HG03097 (cell line): ENCODE results near the gene PSMD6.

ENCODE experiments used
- ATAC-seq: cut with Tn5 transposase; IDR thresholded peaks from one replicate; pipeline ENCODE4 v1.9.1; 2021; ENCODE audit not compliant: unreplicated experiment, low FRiP score

PSMD6 gene

GRCh38 chr3:64023187-64023860 lies at the start of gene PSMD6:
Gene PSMD6 (minus strand): TSS chr3:64023494. CDS start chr3:64023419, 75 bp downstream.
- peak; percentile 98 for ATAC-seq

- ATAC-seq, result no peak
These were observed 48.8 kb upstream of the PSMD6 start for GRCh38 chr3:64072126-64072525.

- ATAC-seq, result no peak
These were observed 47.4 kb upstream of the PSMD6 start for GRCh38 chr3:64070704-64071103.

GRCh38 chr3:64067506-64068346 lies 44.4 kb upstream of the PSMD6 start:
- ATAC-seq, result no peak

GRCh38 chr3:64064804-64065203 lies 41.5 kb upstream of the PSMD6 start:
- ATAC-seq, result no peak

- no peak for ATAC-seq
These were observed 40.7 kb upstream of the PSMD6 start for GRCh38 chr3:64063983-64064438.

- ATAC-seq, result no peak
These were observed 40.1 kb upstream of the PSMD6 start for GRCh38 chr3:64063207-64063982.

- no peak for ATAC-seq
These were observed 38.3 kb upstream of the PSMD6 start for GRCh38 chr3:64061628-64062027.

GRCh38 chr3:64059484-64060175 lies 36.3 kb upstream of the PSMD6 start:
- no peak for ATAC-seq

- ATAC-seq, result no peak
These were observed 35.3 kb upstream of the PSMD6 start for GRCh38 chr3:64058566-64058965.

- ATAC-seq, result no peak
These were observed 33.9 kb upstream of the PSMD6 start for GRCh38 chr3:64057231-64057630.

- ATAC-seq, result no peak
These were observed 33.4 kb upstream of the PSMD6 start for GRCh38 chr3:64056606-64057180.

GRCh38 chr3:64055076-64055475 lies 31.8 kb upstream of the PSMD6 start:
- ATAC-seq, result no peak

GRCh38 chr3:64054488-64054887 lies 31.2 kb upstream of the PSMD6 start:
- no peak for ATAC-seq

GRCh38 chr3:64053581-64053980 lies 30.3 kb upstream of the PSMD6 start:
- no peak for ATAC-seq

- ATAC-seq, result no peak
These were observed 29.8 kb upstream of the PSMD6 start for GRCh38 chr3:64053117-64053516.

GRCh38 chr3:64049832-64050231 lies 26.5 kb upstream of the PSMD6 start:
- ATAC-seq, result no peak

GRCh38 chr3:64049136-64049535 lies 25.8 kb upstream of the PSMD6 start:
- no peak for ATAC-seq

- no peak for ATAC-seq
These were observed 25.4 kb upstream of the PSMD6 start for GRCh38 chr3:64048631-64049061.

GRCh38 chr3:64047787-64048186 lies 24.5 kb upstream of the PSMD6 start:
- no peak for ATAC-seq
